ENCODE results near the gene NINL. TPM values are rescaled to one million over a fixed set of nuclear protein-coding genes. Genes with fewer than 3 reads are reported as not detected.

The NINL gene
- total and polyA plus RNA-seq, 2 of the 8 experiments (the other 6 are each of a cell fraction or from before 2014, with no cell fraction given), result 15.3 to 30.0 TPM

GRCh38 chr20:25525295-25525694, 60.0 kb downstream of the NINL start (continued):
- TF ChIP-seq CHD7 (IDR thresholded peaks at IDR 0.05; ENCODE audit: insufficient replicate concordance, low read length) (no peak), BCL11A (IDR thresholded peaks at IDR 0.05; ENCODE audit: low read depth in 2 of 2, low read length in 2 of 2) (no peak), CBX5 (IDR thresholded peaks at IDR 0.05; ENCODE audit: low read depth, low read length) (no peak)
